GM23248 (cell line): ENCODE measurements around the gene GTPBP6. TPM values are rescaled to one million over a fixed set of nuclear protein-coding genes. Genes with fewer than 3 reads are reported as not detected.
A peak's percentile ranks its signal among the peaks of the same experiment; 100 is the strongest.

Experiments
- DNase-seq: peaks from one replicate; pipeline ENCODE4 v3.0.0-alpha.2; 2015
- H2AFZ ChIP-seq: fragments of 200-600 bp; sonication (generic); 2 replicates; pipeline ENCODE4 v1.6.1; 2016; ENCODE audit warnings: antibody characterized with exemption
- H3F3A ChIP-seq: fragments of 200-600 bp; sonication (generic); 2 replicates; pipeline ENCODE4 v1.6.1; 2016; ENCODE audit warnings: mild to moderate bottlenecking, antibody characterized with exemption, mixed run types; ENCODE audit not compliant: insufficient read depth
- H3K27ac ChIP-seq: fragments of 200-600 bp; sonication (generic); 2 replicates; pipeline ENCODE4 v1.5.1; 2016; ENCODE audit warnings: mild to moderate bottlenecking
- H3K27me3 ChIP-seq: fragments of 200-600 bp; sonication (generic); replicated peaks from 2 replicates; pipeline ENCODE4 v1.6.1; 2016; ENCODE audit warnings: mild to moderate bottlenecking; ENCODE audit not compliant: insufficient read depth
- H3K36me3 ChIP-seq: fragments of 200-600 bp; sonication (generic); 2 replicates; pipeline ENCODE4 v1.6.1; 2016; ENCODE audit warnings: low read depth, mild to moderate bottlenecking
- H3K4me1 ChIP-seq: fragments of 200-600 bp; sonication (generic); 2 replicates; pipeline ENCODE4 v1.6.1; 2016; ENCODE audit warnings: mild to moderate bottlenecking; ENCODE audit not compliant: insufficient read depth
- H3K4me2 ChIP-seq: fragments of 200-600 bp; sonication (generic); one replicate; pipeline ENCODE4 v1.6.1; 2016; ENCODE audit warnings: mild to moderate bottlenecking; ENCODE audit not compliant: unreplicated experiment
- H3K4me3 ChIP-seq: fragments of 200-600 bp; sonication (generic); 2 replicates; pipeline ENCODE4 v1.5.1; 2016; ENCODE audit warnings: mild to moderate bottlenecking
- H3K79me2 ChIP-seq: fragments of 200-600 bp; sonication (generic); 2 replicates; pipeline ENCODE4 v1.6.1; 2016; ENCODE audit warnings: mild to moderate bottlenecking; ENCODE audit not compliant: insufficient read depth
- H3K9ac ChIP-seq: fragments of 200-600 bp; sonication (generic); 2 replicates; pipeline ENCODE4 v1.6.1; 2016; ENCODE audit warnings: mild to moderate bottlenecking
- H3K9me2 ChIP-seq: fragments of 200-600 bp; sonication (generic); 2 replicates; pipeline ENCODE4 v1.6.1; 2016; ENCODE audit warnings: mixed run types, mild to moderate bottlenecking, moderate library complexity; ENCODE audit not compliant: insufficient read depth
- H3K9me3 ChIP-seq: fragments of 200-600 bp; sonication (generic); one replicate; pipeline ENCODE4 v1.6.1; 2017; ENCODE audit warnings: low read depth
- H4K20me1 ChIP-seq: fragments of 200-600 bp; sonication (generic); 2 replicates; pipeline ENCODE4 v1.6.0; 2016; ENCODE audit not compliant: insufficient read depth
- EZH2 ChIP-seq: fragments of 200-600 bp; sonication (generic); IDR thresholded peaks from 2 replicates; pipeline ENCODE4 v1.6.1; 2018; ENCODE audit warnings: antibody characterized with exemption, mild to moderate bottlenecking; ENCODE audit not compliant: insufficient read depth, poor library complexity, severe bottlenecking
- EZH2phosphoT487 ChIP-seq: fragments of 200-600 bp; sonication (generic); IDR thresholded peaks from 2 replicates; pipeline ENCODE4 v1.6.1; 2018; ENCODE audit warnings: antibody characterized with exemption, moderate library complexity, mild to moderate bottlenecking, low read depth; ENCODE audit not compliant: insufficient read depth
- WGBS, 2 experiments: methylation state at CpG; one replicate each; pipeline ENCODE4 v1.1.6; 2015 to 2017; ENCODE audit warnings: low lambda C conversion rate in 2 of 2, low coverage in 1 of 2; ENCODE audit errors: missing lambda C conversion rate in 2 of 2; 5-methylcytosine and 5-hydroxymethylcytosine counted together
- in situ Hi-C: fragments of 300-500 bp; cut with MboI; formaldehyde crosslinking; loops from 2 replicates; pipeline ENCODE4 v1.15.0; 2020
- polyA plus RNA-seq: library from polyadenylated mRNA; unstranded; fragments of >200 nt; fragmentation: Nextera tagmentation; extraction: Ambion mirVana; gene quantifications from 2 replicates; pipeline ENCODE4 v1.2.1, GENCODE V29; 2016
- total RNA-seq: library from RNA; depleted of rRNA; stranded (reverse); fragments of >200 nt; shearing (Covaris generic); gene quantifications from 2 replicates; pipeline ENCODE4 v1.2.3, GENCODE V29; 2014

The GTPBP6 gene
- total and polyA plus RNA-seq, 2 experiments from 2014 or later, result 28.1 to 32.4 TPM

GRCh38 chrX:317424-318067 lies 1.1 kb downstream of the GTPBP6 start:
- peak overlapping the region; percentile 69 for H2AFZ ChIP-seq
- H3K36me3 ChIP-seq, result no peaks in the 10 kb centered on the region
- DNase-seq, result peak; percentile 90
- H3K79me2 ChIP-seq, result peaks cover 12% of the 10 kb centered on the region; the same call in 1 of the 2 replicates
- H3K9me2 ChIP-seq, result no peaks in the 10 kb centered on the region
- no peak overlapping the region for H3K9ac ChIP-seq
- no peaks in the 10 kb centered on the region for H3K27me3 ChIP-seq
- H3K4me3 ChIP-seq, result peak overlapping the region; percentile 83
- in situ Hi-C loops, result no loop called here
- H3K4me2 ChIP-seq, result peak overlapping the region; percentile 60
- WGBS, 2 experiments, result 52 to 60% methylated on average over 5 to 28 of the region's 28 CpGs
- no peaks in the 10 kb centered on the region for H4K20me1 ChIP-seq
- peak overlapping the region; percentile 89 for H3K27ac ChIP-seq
- no peaks in the 10 kb centered on the region for H3K4me1 ChIP-seq
- H3F3A ChIP-seq, result 0 out of 2 replicates have a peak, but pooled peaks cover under 1% of the 10 kb centered on the region
- TF ChIP-seq EZH2phosphoT487 (no peak), EZH2 (no peak)
- no peaks in the 10 kb centered on the region for H3K9me3 ChIP-seq

GRCh38 chrX:316351-317325 lies 2.0 kb downstream of the GTPBP6 start:
- Histone ChIP-seq H3K36me3 (no peaks in the 10 kb centered on the region), H3K9me3 (no peaks in the 10 kb centered on the region), H3F3A (no peaks in the 10 kb centered on the region), H3K9me2 (no peaks in the 10 kb centered on the region), H2AFZ (no peak overlapping the region), H3K27ac (no peak overlapping the region), H3K4me3 (no peak overlapping the region), H3K4me1 (no peaks in the 10 kb centered on the region), H3K4me2 (no peak overlapping the region), H4K20me1 (no peaks in the 10 kb centered on the region), H3K9ac (no peak overlapping the region), H3K79me2 (peaks cover 12% of the 10 kb centered on the region; the same call in 1 of the 2 replicates), H3K27me3 (no peaks in the 10 kb centered on the region)
- WGBS, 2 experiments, result 91 to 96% methylated on average over 44 to 50 of the region's 50 CpGs
- in situ Hi-C loops, result no loop called here
- TF ChIP-seq EZH2phosphoT487, result no peak
- no peak for TF ChIP-seq EZH2
- DNase-seq, result no peak

DNA sequence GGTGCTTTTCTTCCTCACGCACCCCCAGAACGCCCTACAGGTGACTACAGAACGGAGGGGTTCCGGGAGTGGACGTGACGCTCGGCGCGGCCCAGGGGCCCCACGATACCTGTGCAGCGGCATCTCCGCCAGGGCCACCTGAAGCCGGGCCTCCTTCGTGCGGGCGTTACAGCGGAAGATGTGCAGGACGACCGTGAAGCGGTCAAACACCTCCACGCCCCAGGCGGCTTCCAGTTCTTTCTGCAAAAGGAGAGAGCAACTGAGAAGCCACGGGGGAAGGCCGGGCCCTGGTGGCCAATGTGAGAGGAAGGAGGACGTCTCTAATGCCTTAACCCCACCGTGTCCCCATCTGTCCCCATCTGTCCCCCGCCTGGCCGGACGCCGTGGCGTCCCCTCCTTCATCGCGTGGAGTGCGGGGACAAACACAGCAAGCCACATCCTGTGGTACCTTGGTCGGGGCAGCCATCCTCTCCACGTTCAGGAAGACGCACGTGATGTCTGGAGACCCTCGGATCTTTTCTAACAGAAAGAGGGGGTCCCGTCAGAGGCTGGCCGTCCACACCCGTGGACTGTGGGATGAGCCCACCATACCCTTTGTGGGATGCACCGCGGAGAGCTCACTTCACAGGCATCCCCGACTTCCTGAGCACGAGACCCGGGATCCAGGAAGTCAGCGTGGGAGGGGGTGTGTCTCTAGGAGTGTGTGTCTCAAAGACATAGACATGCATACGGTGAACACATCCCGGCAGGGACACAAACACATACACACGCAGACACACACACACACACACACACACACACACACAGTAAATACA lies 3.6 kb downstream of the GTPBP6 start:
- no peaks in the 10 kb centered on the region for H3K9me3 ChIP-seq
- no peak overlapping the region for H3K9ac ChIP-seq
- no peak overlapping the region for H2AFZ ChIP-seq
- no peaks in the 10 kb centered on the region for H3K4me1 ChIP-seq
- no peak for DNase-seq
- no peak overlapping the region for H3K4me3 ChIP-seq
- H3K36me3 ChIP-seq, result no peaks in the 10 kb centered on the region
- H3K4me2 ChIP-seq, result no peak overlapping the region
- no peaks in the 10 kb centered on the region for H3K27me3 ChIP-seq
- in situ Hi-C loops, result no loop called here
- TF ChIP-seq EZH2 (no peak), EZH2phosphoT487 (no peak)
- no peaks in the 10 kb centered on the region for H4K20me1 ChIP-seq
- no peaks in the 10 kb centered on the region for H3F3A ChIP-seq
- H3K27ac ChIP-seq, result no peak overlapping the region
- no peaks in the 10 kb centered on the region for H3K9me2 ChIP-seq
- peaks cover 12% of the 10 kb centered on the region; the same call in 1 of the 2 replicates for H3K79me2 ChIP-seq
- WGBS, 2 experiments, result 93 to 94% methylated on average over 43 to 51 of the region's 51 CpGs

- TF ChIP-seq EZH2 (no peak), EZH2phosphoT487 (no peak)
- Histone ChIP-seq H3K4me2 (no peak overlapping the region), H3K27ac (no peak overlapping the region), H3K36me3 (peaks cover 1% of the 10 kb centered on the region; the same call in 1 of the 2 replicates), H3K4me3 (no peak overlapping the region), H3F3A (no peaks in the 10 kb centered on the region), H2AFZ (no peak overlapping the region), H3K27me3 (no peaks in the 10 kb centered on the region), H4K20me1 (no peaks in the 10 kb centered on the region), H3K4me1 (no peaks in the 10 kb centered on the region), H3K79me2 (peaks cover 12% of the 10 kb centered on the region; the same call in 1 of the 2 replicates), H3K9ac (no peak overlapping the region), H3K9me2 (no peaks in the 10 kb centered on the region), H3K9me3 (no peaks in the 10 kb centered on the region)
- 95% methylated on average over 26 to 34 of the region's 34 CpGs for WGBS, 2 experiments
- no peak for DNase-seq
- in situ Hi-C loops, result no loop called here
These were observed 4.5 kb downstream of the GTPBP6 start for GRCh38 chrX:314049-314448.
